Measurements from ENCODE around the gene DRP2.
"Not testable (repeated sequence)": the region's sequence is repeated elsewhere in the genome, so short reads cannot be mapped to it uniquely, and the experiment has no call there.

DRP2 gene, protein sequence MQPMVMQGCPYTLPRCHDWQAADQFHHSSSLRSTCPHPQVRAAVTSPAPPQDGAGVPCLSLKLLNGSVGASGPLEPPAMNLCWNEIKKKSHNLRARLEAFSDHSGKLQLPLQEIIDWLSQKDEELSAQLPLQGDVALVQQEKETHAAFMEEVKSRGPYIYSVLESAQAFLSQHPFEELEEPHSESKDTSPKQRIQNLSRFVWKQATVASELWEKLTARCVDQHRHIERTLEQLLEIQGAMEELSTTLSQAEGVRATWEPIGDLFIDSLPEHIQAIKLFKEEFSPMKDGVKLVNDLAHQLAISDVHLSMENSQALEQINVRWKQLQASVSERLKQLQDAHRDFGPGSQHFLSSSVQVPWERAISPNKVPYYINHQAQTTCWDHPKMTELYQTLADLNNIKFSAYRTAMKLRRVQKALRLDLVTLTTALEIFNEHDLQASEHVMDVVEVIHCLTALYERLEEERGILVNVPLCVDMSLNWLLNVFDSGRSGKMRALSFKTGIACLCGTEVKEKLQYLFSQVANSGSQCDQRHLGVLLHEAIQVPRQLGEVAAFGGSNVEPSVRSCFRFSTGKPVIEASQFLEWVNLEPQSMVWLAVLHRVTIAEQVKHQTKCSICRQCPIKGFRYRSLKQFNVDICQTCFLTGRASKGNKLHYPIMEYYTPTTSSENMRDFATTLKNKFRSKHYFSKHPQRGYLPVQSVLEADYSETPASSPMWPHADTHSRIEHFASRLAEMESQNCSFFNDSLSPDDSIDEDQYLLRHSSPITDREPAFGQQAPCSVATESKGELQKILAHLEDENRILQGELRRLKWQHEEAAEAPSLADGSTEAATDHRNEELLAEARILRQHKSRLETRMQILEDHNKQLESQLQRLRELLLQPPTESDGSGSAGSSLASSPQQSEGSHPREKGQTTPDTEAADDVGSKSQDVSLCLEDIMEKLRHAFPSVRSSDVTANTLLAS

DNA sequence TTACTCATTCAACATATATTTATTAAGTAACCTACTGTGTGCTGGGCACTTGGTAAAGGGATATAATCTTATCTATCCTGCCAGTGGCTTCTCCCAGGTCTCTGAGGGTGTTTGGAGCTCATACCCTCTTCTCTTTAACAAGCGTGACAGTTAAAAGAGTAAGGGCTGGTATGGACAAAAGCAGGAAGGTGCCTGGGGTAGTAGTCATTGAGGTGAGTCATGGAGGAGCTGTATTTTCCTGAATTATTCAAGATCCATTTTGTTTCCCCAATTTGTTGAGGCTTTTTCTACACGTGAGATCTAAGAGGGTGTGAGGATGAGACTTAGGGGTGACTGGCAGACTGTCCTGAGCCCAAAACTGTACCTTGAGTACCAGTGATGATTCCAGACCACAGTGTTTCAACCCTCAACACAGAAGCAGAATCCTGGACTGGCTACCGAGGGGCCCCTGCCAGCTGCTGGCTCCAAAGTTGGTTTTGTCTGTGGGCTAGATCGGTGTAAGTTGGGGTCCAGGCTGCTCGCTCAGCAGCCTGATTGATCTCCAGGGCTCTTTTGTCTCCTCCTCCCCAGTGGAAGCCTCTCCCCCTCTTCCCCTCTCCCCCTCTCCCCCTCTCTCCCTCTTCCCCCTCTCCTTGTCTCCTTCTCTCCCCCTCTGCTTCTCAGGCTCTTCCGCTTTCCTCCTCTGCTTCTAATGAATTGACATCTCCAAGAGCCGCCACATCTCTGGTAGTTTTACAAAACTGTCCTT is at the start of gene DRP2:
Gene DRP2, plus strand, starts transcription at position 671 of the 748 bp plus-strand sequence. CDS start 11,862 bp downstream, outside the sequence.
- DNase-seq: no peak

DNA sequence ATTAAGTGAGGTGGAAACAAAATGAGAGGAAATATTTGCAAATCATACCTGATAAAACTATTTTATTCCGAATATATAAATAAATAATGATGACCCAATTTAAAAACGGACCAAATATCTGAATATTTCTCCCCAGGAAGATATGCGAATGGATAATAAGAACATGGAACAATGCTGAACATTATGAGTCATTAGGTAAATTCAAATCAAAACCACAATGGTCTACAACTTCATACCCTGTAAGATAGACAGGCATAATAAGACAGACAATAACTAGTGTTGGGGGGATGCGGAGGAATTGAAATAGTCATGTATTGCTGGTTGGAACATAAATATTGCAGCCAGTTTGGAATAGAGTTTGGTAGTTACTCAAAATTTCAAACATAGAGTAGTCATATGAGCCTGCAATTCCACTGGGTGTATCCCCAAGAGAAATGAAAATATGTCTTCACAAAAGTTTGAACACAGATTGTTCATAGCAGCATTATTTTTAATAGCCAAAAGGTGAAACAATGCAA is 47.6 kb upstream of the DRP2 start:
- no peak for DNase-seq

DNA sequence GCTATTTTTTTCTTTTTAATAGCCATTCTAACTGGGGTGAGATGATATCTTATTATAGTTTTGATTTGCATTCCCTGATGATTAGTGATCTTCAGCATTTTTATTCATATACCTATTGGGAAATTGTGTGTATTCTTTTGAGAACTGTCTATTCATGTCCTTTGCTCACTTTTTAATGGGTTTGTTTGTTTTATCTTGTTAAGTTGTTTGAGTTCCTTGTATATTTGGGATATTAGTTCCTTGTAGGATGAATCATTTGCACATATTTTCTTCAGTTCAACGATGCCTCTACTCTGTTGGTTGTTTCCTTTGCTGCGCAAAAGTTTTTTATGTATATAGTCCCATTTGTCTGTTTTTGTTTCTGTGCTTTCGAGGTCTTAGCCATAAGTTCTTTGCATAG is 43.1 kb upstream of the DRP2 start:
- DNase-seq: no peak

DNA sequence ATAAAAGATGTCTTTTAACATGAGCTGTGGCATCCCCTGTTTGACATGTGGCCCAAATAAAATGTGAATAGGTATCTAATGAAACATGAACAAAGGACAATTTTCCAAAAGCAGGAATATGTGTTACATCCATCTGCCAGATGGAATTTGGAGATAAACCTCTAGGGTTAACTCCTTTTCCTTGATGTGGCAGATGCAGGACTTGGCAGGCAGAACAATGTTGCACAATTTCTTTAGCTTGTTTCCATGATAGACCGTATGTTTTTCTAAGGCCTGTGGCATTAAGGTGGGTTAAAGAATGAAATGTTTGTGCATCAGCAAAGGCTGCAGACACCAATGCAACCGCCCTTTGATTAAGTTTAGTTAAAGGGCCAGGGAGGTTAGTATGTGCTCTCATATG is 34.7 kb upstream of the DRP2 start:
- DNase-seq: not testable (repeated sequence)

DNA sequence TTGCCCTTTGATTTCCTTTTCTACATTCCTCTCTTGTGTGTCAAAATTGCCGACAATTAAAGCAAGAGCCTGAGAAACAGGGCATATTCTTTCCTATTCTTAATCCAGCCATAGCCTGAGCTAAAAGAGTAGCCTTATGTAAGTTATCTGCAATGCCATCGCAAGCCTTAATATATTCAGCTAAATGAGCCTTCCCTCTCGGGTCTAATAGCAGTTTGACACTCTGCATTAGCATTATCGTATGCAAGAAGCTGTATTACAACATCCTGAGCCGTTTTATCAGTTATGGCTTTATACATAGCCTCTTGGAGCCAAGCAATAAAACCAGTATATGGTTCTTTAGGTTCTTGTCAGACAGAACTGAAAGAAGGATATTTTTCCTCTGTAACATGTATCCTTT is 31.6 kb upstream of the DRP2 start:
- DNase-seq: not testable (repeated sequence)

DNA sequence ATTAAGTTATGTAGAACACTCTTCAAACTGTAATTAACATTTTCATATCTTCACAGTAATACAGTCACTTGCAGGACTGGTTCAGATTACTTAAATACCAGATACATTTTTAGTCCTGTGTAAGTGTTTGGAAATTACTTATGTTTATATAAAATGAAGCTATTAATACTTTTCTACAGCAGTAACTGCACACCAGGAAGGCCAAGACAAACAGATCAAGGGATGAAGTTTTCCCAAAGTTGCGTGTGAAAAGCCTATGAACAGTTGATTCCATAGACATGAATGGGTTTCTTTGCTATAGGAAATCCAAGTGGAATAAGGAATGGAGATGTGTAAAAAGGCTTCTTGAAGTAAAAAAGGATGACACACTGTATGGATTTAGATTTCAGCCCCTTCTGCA is 28.9 kb upstream of the DRP2 start:
- no peak for DNase-seq

DNA sequence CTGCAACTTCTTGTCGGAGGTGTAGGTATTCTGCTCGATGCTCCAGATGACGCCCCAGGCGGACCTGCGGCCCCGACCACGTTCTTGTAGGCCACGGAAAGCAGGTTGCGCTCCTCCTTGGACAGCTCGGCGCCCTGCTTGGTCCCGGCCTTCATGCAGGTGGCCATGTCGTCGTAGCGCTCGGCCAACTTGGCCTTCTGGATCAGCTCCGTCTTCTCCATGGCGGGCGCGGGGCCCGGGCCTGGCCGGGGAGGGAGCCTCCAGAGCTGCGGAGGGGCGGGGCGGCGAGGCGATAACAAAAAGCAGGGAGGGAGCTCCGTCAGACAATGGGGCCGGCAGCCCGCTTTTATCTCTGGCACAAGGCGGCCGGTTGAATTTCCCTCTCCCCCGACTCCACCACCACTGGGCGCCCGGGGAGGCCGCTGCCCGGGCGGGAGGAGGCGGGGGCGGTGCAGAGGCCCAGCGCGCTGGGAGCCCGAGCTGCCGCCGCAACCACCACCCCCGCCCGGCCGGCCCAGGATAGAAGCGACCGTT is 28.3 kb upstream of the DRP2 start:
- no peak for DNase-seq

DNA sequence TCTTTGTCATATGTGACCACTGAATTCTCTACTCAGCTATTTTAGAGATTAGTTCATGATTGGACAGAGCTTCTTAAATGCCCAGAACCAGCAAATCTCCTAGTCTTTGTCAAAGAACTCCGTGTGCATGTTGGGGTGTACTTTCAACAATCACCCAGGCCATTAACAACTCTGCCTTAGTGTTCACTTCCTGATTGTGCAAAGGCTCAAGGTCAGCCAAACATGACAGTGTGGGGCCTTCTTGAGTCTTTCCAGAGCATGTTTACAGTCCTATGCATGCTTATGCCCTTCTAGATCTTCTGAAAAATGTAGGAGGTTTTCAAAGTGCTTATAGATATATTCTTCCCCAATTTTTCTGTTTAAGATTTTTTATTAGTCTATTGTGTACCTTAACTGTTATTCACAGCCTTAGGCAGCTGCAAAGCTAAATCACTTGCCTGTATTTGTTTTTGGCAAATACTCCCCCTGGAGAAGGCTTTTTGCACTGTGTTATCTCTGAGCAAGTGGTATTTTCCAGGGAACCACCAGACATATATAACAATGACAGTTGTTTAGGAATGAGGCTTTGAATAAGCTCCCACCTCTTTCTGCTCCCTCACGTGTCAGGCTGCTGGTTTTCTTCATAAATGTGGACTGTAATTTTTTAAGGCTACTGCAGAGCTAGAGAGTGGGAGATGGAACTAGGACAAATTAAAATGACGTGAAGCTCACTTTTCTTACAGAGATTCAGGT is 24.0 kb upstream of the DRP2 start:
- DNase-seq: no peak

DNA sequence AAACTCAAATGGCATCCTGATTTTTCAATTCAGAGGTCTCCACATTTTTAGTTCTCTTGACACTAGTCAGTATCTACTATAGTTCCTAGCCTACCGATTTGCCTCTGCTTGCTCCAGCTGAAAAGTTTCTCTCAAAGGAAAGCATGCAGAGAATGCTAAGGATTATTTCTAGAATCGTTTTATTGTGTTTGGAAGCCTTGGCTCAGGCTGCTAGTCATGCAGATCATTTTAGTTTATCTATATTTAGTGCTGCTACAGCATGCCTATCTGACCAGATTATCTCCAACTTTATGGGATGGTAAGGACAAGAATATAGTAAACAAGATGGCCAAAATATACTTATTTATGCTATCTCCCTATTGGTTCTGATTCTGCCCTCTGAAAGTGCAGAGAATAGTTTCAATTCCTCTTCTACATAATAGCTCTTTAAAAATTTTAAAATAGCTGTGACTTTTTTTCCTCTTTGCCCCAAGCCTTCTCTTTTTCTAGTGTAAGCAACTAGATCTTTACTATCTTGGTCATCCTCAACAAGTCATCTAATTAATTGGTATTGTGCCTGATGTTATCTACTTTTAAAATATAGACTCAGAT is 15.7 kb upstream of the DRP2 start:
- DNase-seq: no peak

DNA sequence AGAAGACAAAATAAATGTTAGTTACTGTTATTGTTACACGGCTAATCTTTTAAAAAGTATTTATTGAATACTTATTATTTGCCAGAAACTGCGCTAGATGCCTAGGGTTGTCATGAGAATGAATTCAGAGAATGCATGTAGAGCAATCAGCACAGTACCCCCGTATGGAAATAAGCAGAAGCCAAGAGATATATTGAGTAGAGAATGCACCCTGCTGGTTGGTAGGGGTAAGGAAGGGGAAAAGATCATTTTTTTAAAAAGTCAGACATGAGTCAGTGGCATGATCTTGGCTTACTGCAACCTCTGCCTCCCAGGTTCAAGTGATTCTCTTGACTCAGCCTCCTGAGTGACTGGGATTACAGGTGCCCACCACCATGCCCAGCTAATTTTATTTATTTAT is 13.1 kb upstream of the DRP2 start:
- DNase-seq: no peak

DNA sequence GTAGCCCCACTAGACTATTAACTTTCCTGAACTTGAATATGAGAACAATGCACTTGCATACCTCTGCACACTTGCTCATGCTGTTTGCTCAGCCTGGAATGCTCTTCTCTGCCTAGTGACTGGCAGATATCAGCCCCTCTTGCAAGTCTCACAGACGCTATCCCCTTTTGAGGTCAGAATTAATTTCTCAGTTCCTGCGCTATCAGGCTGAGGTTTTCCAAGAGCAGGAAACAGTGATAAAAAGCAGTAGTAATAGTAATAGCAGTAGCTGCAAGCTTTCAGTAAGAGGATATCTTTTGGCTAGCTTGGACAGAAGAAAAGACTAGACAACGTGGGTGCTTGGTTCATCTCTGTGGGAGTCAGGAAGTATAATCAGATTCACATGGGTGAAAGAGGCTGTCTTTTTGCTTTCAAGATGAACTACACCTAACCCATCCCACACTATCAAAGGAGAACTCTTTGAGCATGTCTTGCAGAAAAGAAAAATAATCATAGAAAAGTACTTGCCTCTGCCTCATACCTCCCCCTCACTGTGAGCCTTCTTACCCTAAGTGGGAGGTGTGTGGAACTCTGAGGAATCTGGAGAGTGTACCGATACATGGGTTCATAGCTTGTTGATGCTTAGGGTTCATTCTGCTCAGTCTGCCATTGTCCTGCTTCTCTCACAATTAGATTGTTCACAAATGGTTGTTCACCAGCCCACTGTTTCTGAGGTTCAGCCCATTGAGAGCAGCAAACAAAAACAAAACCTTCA is 11.3 kb upstream of the DRP2 start:
- no peak for DNase-seq

DNA sequence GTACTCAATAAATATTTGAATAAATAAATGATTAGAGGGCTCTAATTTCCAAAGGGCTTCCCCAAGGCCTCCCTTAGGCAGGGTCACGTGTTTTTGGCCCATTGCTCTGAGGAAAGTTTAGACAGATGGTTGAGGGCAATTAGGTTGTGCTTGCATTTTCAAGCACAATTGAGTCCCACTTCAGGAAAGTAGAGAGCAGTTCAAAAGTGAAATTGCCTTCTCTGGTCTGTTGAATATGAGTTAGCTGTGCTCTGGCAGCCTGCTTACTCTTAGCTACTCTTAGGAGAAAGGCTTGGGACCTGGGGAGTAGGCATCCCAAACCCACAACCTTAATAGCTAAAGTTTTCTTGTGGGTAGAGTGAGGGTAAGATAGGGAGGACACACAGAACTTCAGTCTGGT is 9.0 kb upstream of the DRP2 start:
- DNase-seq: no peak

DNA sequence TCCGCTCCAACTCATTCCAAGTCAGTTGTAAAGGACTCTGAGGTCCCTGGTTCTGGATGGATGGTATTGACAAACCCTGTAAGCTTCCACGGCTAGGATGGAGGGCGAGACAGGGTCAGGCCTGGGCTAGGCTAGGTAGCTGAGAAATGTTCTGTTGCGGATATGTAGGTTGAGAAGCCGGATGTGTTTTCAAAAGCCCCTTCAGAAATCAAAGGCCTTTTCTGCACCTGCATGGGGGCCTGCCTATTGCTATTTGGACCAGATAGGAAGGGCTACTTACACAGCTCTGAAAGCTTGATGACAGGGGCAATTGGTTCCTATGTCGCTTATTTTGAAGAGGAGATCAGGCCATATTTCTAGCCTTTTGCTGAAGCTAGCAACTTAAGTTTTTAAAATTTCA is 1.9 kb upstream of the DRP2 start:
- DNase-seq: no peak

DNA sequence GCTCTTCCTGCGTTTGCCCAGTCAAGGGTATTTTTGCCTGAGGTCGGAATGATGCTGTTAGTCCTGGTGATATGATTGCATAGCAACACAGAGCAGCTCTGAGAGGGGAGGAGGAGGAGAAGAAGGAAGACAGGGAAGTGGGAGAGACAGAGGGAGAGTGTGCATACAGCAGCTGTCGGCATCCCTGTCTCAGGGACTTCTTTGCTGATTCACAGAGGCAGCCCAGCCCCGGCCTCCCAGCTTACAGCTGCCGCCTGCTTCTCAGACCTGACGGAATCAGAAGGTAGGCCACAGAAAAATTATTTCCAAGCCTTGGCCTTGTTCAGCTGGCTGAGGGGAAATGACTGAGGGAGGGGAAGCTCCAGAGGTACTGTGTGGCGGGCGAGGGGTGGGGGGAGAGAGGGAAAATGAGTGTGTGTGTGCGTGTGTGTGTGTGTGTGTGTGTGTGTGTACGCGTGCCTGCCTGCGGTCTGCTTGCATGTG is 319 bp downstream of the DRP2 start:
- no peak for DNase-seq

DNA sequence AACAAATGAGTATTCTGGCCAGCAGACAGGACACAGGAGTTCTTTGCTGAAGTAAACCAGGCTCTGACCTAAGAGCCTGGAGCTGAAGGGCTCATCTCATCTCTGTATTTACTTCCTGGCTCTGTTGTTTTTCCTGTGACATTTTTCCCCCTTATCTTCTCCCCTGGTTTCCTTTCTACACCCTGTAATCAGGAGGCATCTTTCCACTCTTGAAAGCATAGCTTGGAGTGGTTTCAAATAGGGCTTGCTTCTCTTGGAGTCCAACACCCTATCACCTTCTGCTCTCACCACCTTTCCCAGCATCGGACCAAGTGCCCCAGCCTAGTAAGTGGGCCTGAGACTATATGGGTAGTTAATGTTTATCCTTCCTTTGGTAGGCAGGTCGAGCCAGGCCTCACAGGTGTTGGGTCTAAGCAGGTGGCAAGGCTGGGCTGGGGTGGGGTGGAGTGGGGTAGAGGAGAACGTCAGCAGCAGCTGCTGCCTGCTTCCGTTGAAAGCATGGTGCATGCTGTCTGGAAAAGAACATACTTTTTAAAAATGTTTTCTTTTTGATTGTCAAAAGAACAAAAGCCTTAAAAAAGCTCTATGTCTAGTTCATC is 1.2 kb downstream of the DRP2 start:
- DNase-seq: no peak

DNA sequence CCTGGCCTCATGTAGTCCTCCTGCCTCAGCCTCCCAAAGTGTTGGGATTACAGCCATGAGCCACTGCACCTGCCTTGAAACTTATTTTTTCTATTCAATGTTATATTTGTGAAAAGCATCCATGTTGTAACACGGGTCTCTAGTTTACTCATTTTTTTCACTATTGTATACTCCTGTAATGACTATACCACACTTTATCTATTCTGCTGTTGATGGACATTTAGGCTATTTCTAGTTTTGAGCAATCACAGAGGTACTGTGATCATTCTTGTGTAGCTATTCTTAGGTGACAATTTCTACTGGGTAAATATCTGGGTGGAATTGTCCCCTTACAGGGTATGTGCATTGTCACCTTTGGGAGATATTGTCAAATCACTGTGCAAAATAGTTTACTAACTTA is 3.6 kb downstream of the DRP2 start:
- no peak for DNase-seq

DNA sequence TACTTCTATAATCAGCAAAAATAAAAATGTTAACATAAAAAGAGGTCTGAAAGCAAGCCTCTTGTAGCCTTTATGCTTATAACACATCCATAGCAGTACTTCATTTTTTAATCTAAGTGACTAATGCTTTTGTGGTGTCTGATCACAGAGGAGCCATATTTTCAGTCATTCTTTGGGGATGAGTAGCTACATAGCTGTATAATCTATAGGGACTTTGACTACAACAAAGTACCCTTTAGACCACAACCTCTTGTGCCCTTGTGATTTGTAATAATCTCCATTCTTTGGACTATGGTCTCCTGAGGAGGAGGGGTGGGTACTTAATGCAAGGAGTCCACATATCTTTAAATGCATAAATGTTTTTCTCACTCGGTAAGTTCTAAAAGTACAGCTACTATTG is 9.6 kb downstream of the DRP2 start:
- no peak for DNase-seq

DNA sequence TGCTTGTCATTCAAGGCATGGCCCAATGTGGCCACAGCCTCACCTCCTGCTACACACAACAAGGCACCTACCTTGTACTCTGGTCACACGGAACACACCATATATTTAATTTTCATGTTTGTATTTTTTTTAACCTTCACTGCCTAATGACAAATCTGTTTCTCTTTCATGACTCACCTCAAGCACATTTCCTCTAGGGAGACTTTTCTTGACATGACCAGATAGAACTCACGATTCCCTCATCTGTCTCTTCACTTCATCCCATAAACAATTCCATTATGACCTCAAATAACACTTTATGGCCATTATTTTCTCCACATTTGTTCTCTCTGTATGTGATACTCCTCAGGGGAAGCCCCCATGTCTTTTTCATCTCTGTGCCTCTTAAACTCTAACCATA is 11.1 kb downstream of the DRP2 start:
- DNase-seq: no peak

DNA sequence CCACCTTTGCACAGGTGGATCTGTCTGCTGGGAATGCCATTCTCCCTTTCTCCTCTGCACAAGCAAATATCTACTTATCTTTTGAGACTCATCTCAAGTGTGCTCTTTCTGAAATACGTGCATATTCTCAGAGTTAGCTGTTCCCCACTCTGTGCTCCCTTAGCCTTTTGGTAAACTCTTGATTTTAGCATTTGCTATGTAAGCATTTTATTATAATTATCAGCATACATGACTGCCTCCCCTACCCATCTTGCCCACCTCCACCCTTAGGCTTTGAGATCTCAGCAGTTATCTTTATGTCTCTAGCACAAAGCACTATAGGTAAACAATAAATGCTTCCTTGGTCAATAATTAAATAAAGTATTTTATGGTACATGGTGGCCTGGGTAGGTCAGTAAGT is 11.5 kb downstream of the DRP2 start:
- DNase-seq: no peak

DNA sequence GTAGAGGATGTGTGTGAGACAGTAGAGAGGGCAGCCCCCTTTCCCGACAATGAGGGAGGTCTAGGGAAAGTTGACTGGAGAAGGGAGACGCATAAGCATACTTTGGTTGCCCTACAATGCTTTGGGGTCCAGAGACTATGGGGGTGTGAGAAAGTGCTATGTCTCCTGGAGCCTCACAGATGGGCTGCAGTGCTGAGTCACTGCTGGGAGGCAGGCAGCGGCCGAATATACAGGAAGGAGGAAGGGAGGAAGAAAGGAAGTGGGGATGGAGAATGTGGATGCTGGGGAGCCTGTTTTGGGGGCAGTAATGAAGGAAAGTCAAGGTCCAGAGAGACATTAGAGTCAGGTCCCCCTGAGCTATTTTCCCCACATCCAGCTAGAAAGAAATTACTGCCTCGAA is 12.7 kb downstream of the DRP2 start:
- DNase-seq: no peak
